ENCODE measurements around the gene SMS. TPM values are rescaled to one million over a fixed set of nuclear protein-coding genes. Genes with fewer than 3 reads are reported as not detected.
A peak's percentile ranks its signal among the peaks of the same experiment; 100 is the strongest.

The SMS gene
- total RNA-seq (10 to 100 TPM; 17.8 to 19.6 TPM), total RNA-seq (21.9 to 215 (median 32.5) reads per million in 172 experiments)
- polyA plus RNA-seq (2013, experiment 1 of 2), result 32.3 TPM
- polyA plus RNA-seq (2013, experiment 2 of 2), result 30.2 TPM

GRCh38 chrX:21940356-21940829, at the start of gene SMS:
TSS of gene SMS (plus strand) at chrX:21940709. CDS start at chrX:21940825, 116 bp downstream.
- Histone ChIP-seq H3K9me3 (ENCODE audit: control insufficient read depth in 1 of 2, insufficient read depth in 1 of 2, low read length in 2 of 2) (no peaks in the 10 kb centered on the region), H3K36me3 (ENCODE audit: insufficient read depth, low read length) (no peaks in the 10 kb centered on the region), H3K27ac (ENCODE audit: low read depth in 1 of 2, low read length in 2 of 2) (peak within 1 kb of the TSS in 1 of 2 donors; percentile 55), H3K4me1 (ENCODE audit: insufficient read depth, low read length) (peaks cover 22% of the 10 kb centered on the region), H3K27me3 (ENCODE audit: control insufficient read depth in 1 of 2, insufficient read depth in 2 of 2, low read length in 2 of 2) (no peaks in the 10 kb centered on the region), H3K4me3 (ENCODE audit: low read length) (peak within 1 kb of the TSS; percentile 59)
- peaks cover 26% of the 10 kb centered on the region for H3K4me1 Mint-ChIP-seq (ENCODE audit: low read depth)
- CTCF ChIA-PET, result no interaction called here
- H3K9me3 Mint-ChIP-seq, result no peaks in the 10 kb centered on the region
- ATAC-seq (ENCODE audit: poor library complexity), result peak; percentile 60
- DNase-seq, result peak in 12 of 14 experiments; percentile 4 to 76 (median 40)
- no peaks in the 10 kb centered on the region for H3K27me3 Mint-ChIP-seq
- intact Hi-C loops (cut with DNase I, micrococcal nuclease), result no loop called here
- peak within 1 kb of the TSS; percentile 90 for H3K4me3 Mint-ChIP-seq
- TF ChIP-seq, protein P1, sequence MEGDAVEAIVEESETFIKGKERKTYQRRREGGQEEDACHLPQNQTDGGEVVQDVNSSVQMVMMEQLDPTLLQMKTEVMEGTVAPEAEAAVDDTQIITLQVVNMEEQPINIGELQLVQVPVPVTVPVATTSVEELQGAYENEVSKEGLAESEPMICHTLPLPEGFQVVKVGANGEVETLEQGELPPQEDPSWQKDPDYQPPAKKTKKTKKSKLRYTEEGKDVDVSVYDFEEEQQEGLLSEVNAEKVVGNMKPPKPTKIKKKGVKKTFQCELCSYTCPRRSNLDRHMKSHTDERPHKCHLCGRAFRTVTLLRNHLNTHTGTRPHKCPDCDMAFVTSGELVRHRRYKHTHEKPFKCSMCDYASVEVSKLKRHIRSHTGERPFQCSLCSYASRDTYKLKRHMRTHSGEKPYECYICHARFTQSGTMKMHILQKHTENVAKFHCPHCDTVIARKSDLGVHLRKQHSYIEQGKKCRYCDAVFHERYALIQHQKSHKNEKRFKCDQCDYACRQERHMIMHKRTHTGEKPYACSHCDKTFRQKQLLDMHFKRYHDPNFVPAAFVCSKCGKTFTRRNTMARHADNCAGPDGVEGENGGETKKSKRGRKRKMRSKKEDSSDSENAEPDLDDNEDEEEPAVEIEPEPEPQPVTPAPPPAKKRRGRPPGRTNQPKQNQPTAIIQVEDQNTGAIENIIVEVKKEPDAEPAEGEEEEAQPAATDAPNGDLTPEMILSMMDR (IDR thresholded peaks at IDR 0.05), result no peak
- H3K36me3 Mint-ChIP-seq (ENCODE audit: low read depth), result peaks cover 7% of the 10 kb centered on the region
- POLR2A ChIA-PET, result interaction anchor here (1.2 kb wide), 1 partner anchor 34 kb away, joined by 3 read pairs; no protein-coding TSS in a partner anchor
- H3K27ac Mint-ChIP-seq, result peak within 1 kb of the TSS; percentile 80

GRCh38 chrX:21905313-21905712, 35.2 kb upstream of the SMS start:
- H3K27ac ChIP-seq (ENCODE audit: low read depth in 1 of 2, low read length in 2 of 2), result no peak overlapping the region
- ChIA-PET POLR2A (no interaction called here), CTCF (no interaction called here)
- no peaks in the 10 kb centered on the region for H3K9me3 ChIP-seq (ENCODE audit: control insufficient read depth in 1 of 2, insufficient read depth in 1 of 2, low read length in 2 of 2)
- H3K4me3 ChIP-seq (ENCODE audit: low read length), result no peak overlapping the region
- H3K36me3 ChIP-seq (ENCODE audit: insufficient read depth, low read length), result no peaks in the 10 kb centered on the region
- no peaks in the 10 kb centered on the region for H3K4me1 ChIP-seq (ENCODE audit: insufficient read depth, low read length)
- Mint-ChIP-seq H3K27me3 (no peaks in the 10 kb centered on the region), H3K9me3 (no peaks in the 10 kb centered on the region), H3K27ac (no peak overlapping the region), H3K4me1 (ENCODE audit: low read depth) (no peaks in the 10 kb centered on the region), H3K36me3 (ENCODE audit: low read depth) (peaks cover 9% of the 10 kb centered on the region), H3K4me3 (no peak overlapping the region)
- ATAC-seq (ENCODE audit: poor library complexity) (no peak), DNase-seq (no peak)
- H3K27me3 ChIP-seq (ENCODE audit: control insufficient read depth in 1 of 2, insufficient read depth in 2 of 2, low read length in 2 of 2), result no peaks in the 10 kb centered on the region
- TF ChIP-seq, protein P1 (IDR thresholded peaks at IDR 0.05), result no peak
- intact Hi-C loops (cut with DNase I, micrococcal nuclease), result no loop called here

DNA sequence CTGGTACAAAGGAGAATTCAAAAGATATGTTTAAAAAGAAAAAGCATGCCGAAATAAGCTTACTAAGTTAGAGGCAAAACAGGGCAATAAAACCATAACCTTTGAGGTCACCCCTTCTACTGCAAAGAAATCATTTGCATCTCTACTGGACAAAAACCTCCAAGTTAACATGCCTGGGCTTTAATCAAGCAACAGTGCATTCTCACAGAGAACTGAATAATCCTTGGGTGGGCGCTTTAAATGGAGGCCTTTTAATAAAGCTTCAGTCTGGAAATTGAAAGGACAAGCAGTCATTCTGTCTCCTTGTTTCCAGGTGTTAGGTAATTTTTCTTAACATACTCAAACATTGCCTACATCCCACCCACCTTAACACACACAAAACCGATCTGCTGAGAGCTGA, 34.6 kb upstream of the SMS start:
- Mint-ChIP-seq H3K36me3 (ENCODE audit: low read depth) (peaks cover 9% of the 10 kb centered on the region), H3K4me1 (ENCODE audit: low read depth) (no peaks in the 10 kb centered on the region), H3K9me3 (no peaks in the 10 kb centered on the region), H3K4me3 (no peak overlapping the region), H3K27ac (no peak overlapping the region), H3K27me3 (no peaks in the 10 kb centered on the region)
- TF ChIP-seq, protein P1 (IDR thresholded peaks at IDR 0.05), result no peak
- no peaks in the 10 kb centered on the region for H3K4me1 ChIP-seq (ENCODE audit: insufficient read depth, low read length)
- intact Hi-C loops (cut with DNase I, micrococcal nuclease), result no loop called here
- CTCF ChIA-PET, result no interaction called here
- no peaks in the 10 kb centered on the region for H3K27me3 ChIP-seq (ENCODE audit: control insufficient read depth in 1 of 2, insufficient read depth in 2 of 2, low read length in 2 of 2)
- no peak for ATAC-seq (ENCODE audit: poor library complexity)
- H3K4me3 ChIP-seq (ENCODE audit: low read length), result no peak overlapping the region
- H3K36me3 ChIP-seq (ENCODE audit: insufficient read depth, low read length), result no peaks in the 10 kb centered on the region
- no peaks in the 10 kb centered on the region for H3K9me3 ChIP-seq (ENCODE audit: control insufficient read depth in 1 of 2, insufficient read depth in 1 of 2, low read length in 2 of 2)
- no peak for DNase-seq
- POLR2A ChIA-PET, result no interaction called here
- H3K27ac ChIP-seq (ENCODE audit: low read depth in 1 of 2, low read length in 2 of 2), result no peak overlapping the region
